A549 (cell line): ENCODE data around the gene KCNG2.

ENCODE experiments used
- CBX8 ChIP-seq: fragments of 200-600 bp; sonication (generic); IDR thresholded peaks from 2 replicates; pipeline ENCODE4 v1.6.1; 2016
- CTCF ChIP-seq: fragments of >200 bp; sonication (Bioruptor Twin); formaldehyde crosslinking; IDR thresholded peaks from 3 replicates; pipeline ENCODE4 v1.5.1; 2016
- EHF ChIP-seq: fragments of 250-450 bp; sonication (Bioruptor Pico); IDR thresholded peaks from 2 replicates; pipeline ENCODE4 v1.5.0; 2020; ENCODE audit warnings: mild to moderate bottlenecking
- ESRRA ChIP-seq: fragments of 150-350 bp; IDR thresholded peaks from 2 replicates; pipeline ENCODE4 v1.6.1; 2014; ENCODE audit warnings: mild to moderate bottlenecking, low read length, borderline replicate concordance
- MAFK ChIP-seq: fragments of 450-650 bp; IDR thresholded peaks from 2 replicates; pipeline ENCODE4 v1.6.1; 2014; ENCODE audit not compliant: partially characterized antibody
- MYC ChIP-seq: IDR thresholded peaks from 2 replicates; pipeline ENCODE4 v1.6.1; 2012; ENCODE audit warnings: mild to moderate bottlenecking, inconsistent platforms, low read length, improper control_type of control experiment, borderline replicate concordance
- NPAS2 ChIP-seq: fragments of 250-450 bp; sonication (Bioruptor Pico); IDR thresholded peaks from 2 replicates; pipeline ENCODE4 v1.8.0; 2022; ENCODE audit warnings: mild to moderate bottlenecking, moderate library complexity, borderline replicate concordance
- POLR2A ChIP-seq: IDR thresholded peaks from 2 replicates; pipeline ENCODE4 v1.6.1; 2012; ENCODE audit warnings: mild to moderate bottlenecking, low read length
- RAD21 ChIP-seq, 2 experiments: fragments of >200 bp in 1 of 2; sonication (Bioruptor Twin) in 1 of 2; formaldehyde crosslinking in 1 of 2; IDR thresholded peaks in 1 of 2; conservative IDR thresholded peaks in 1 of 2; 2 replicates in 1 of 2; 3 replicates in 1 of 2; pipeline ENCODE4 v1.6.1; 2012 to 2018; ENCODE audit warnings: inconsistent platforms in 1 of 2
- SMC3 ChIP-seq: fragments of >200 bp; sonication (Bioruptor Twin); formaldehyde crosslinking; IDR thresholded peaks from 3 replicates; pipeline ENCODE4 v1.6.1; 2018; ENCODE audit warnings: inconsistent platforms
- USF2 ChIP-seq: fragments of 450-650 bp; IDR thresholded peaks from 2 replicates; pipeline ENCODE4 v1.6.1; 2014; ENCODE audit warnings: antibody characterized with exemption
- TF ChIP-seq, protein P1 (sequence below): fragments of >200 bp; sonication (Bioruptor Twin); formaldehyde crosslinking; IDR thresholded peaks from 3 replicates; pipeline ENCODE4 v1.6.1; 2016
- TF ChIP-seq, protein P2 (sequence below): fragments of 250-450 bp; sonication (Bioruptor Pico); IDR thresholded peaks from 2 replicates; pipeline ENCODE4 v1.5.0; 2021; ENCODE audit warnings: mild to moderate bottlenecking, moderate library complexity, borderline replicate concordance

GRCh38 chr18:79797518-79798345, at the start of gene KCNG2:
- TF ChIP-seq MAFK = no peak
- no peak for TF ChIP-seq ESRRA
- TF ChIP-seq POLR2A = no peak
- TF ChIP-seq CTCF = peak; percentile 9; the same call in 1 of the 3 replicates
- TF ChIP-seq, protein P1, sequence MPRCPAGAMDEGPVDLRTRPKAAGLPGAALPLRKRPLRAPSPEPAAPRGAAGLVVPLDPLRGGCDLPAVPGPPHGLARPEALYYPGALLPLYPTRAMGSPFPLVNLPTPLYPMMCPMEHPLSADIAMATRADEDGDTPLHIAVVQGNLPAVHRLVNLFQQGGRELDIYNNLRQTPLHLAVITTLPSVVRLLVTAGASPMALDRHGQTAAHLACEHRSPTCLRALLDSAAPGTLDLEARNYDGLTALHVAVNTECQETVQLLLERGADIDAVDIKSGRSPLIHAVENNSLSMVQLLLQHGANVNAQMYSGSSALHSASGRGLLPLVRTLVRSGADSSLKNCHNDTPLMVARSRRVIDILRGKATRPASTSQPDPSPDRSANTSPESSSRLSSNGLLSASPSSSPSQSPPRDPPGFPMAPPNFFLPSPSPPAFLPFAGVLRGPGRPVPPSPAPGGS = no peak
- TF ChIP-seq MYC = no peak
- TF ChIP-seq, protein P2, sequence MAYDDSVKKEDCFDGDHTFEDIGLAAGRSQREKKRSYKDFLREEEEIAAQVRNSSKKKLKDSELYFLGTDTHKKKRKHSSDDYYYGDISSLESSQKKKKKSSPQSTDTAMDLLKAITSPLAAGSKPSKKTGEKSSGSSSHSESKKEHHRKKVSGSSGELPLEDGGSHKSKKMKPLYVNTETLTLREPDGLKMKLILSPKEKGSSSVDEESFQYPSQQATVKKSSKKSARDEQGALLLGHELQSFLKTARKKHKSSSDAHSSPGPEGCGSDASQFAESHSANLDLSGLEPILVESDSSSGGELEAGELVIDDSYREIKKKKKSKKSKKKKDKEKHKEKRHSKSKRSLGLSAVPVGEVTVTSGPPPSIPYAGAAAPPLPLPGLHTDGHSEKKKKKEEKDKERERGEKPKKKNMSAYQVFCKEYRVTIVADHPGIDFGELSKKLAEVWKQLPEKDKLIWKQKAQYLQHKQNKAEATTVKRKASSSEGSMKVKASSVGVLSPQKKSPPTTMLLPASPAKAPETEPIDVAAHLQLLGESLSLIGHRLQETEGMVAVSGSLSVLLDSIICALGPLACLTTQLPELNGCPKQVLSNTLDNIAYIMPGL = no peak
- TF ChIP-seq EHF = no peak
- no peak for TF ChIP-seq USF2
- no peak for TF ChIP-seq SMC3
- TF ChIP-seq RAD21 (conservative IDR thresholded peaks at IDR 0.05 in 1 of 2, IDR thresholded peaks at IDR 0.05 in 1 of 2) = 0 out of 5 replicates have a peak, but pooled peaks of 1 of the 2 experiments have one; percentile 16
- TF ChIP-seq CBX8 = no peak
- no peak for TF ChIP-seq NPAS2 (CRISPR knock-in tag)
